Upper lobe of left lung (tissue), 4 donors: ENCODE results near the gene SYNPO.

Experiments
- POLR2AphosphoS5 ChIP-seq, 2 donors: sonication (generic); formaldehyde crosslinking; IDR thresholded peaks; one replicate each; pipeline ENCODE4 v1.5.1; 2017; ENCODE audit warnings: antibody characterized with exemption in 2 of 2
- TF ChIP-seq, protein P1 (sequence below), 6 experiments: fragments of 450-650 bp in 4 of 6; fragments of 200-600 bp in 2 of 6; sonication (generic) in 2 of 6; IDR thresholded peaks; one replicate each; pipeline ENCODE4 v1.5.1; 2016 to 2019; ENCODE audit warnings: antibody characterized with exemption in 6 of 6

DNA sequence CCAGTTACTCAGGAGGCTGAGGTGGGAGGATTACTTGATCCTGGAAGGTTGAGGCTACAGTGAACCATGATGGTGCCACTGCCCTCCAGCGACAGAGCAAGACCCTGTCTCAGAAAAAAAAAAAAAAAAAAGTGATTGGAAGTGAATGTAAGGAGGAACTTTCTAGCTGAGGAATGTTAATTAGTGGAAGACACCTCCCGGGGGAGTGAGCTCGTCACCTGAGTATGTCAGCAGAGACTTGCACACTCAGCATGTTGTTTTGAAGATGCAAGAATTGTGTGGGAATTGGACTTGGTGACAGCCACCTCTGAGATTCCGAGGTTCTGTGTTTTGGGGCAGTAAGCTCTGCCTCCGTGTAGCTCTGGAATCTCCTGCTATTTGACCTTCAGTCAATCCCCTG is 3.6 kb downstream of the SYNPO start:
- TF ChIP-seq, protein P1, sequence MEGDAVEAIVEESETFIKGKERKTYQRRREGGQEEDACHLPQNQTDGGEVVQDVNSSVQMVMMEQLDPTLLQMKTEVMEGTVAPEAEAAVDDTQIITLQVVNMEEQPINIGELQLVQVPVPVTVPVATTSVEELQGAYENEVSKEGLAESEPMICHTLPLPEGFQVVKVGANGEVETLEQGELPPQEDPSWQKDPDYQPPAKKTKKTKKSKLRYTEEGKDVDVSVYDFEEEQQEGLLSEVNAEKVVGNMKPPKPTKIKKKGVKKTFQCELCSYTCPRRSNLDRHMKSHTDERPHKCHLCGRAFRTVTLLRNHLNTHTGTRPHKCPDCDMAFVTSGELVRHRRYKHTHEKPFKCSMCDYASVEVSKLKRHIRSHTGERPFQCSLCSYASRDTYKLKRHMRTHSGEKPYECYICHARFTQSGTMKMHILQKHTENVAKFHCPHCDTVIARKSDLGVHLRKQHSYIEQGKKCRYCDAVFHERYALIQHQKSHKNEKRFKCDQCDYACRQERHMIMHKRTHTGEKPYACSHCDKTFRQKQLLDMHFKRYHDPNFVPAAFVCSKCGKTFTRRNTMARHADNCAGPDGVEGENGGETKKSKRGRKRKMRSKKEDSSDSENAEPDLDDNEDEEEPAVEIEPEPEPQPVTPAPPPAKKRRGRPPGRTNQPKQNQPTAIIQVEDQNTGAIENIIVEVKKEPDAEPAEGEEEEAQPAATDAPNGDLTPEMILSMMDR (IDR thresholded peaks at IDR 0.05): no peak
- TF ChIP-seq POLR2AphosphoS5 (IDR thresholded peaks at IDR 0.05): no peak
